GM18505 (cell line): ENCODE results near the gene NCR1.
"Not testable (repeated sequence)": the region's sequence is repeated elsewhere in the genome, so short reads cannot be mapped to it uniquely, and the experiment has no call there.

Source experiments
- ATAC-seq: cut with Tn5 transposase; IDR thresholded peaks from one replicate; pipeline ENCODE4 v1.9.1; 2021; ENCODE audit not compliant: unreplicated experiment
- POLR2A ChIP-seq: IDR thresholded peaks from 4 replicates; pipeline ENCODE4 v1.6.1; 2011; ENCODE audit warnings: borderline replicate concordance; ENCODE audit not compliant: insufficient read depth, insufficient read length; ENCODE audit errors: extremely low read depth

NCR1 gene

DNA sequence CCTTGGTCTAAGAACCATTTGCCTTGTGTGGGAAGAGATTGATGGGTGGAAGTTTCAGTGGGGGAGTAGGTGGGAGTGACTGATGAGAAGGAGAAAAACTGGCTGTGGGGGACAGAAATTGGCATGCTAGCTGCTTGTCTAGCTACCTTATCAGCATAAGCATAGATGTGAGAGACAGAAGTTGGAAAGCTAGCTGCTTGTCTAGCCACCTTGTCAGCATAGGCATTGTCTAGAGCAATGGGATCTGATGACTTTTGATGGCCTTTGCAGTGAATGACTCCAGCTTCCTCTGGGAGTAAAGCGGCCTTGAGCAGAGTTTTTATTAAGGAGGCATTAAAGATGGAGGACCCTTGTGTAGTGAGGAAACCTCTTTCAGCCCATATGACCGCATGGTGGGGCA is 9.9 kb upstream of the NCR1 start:
- no peak for ATAC-seq
- TF ChIP-seq POLR2A = no peak

DNA sequence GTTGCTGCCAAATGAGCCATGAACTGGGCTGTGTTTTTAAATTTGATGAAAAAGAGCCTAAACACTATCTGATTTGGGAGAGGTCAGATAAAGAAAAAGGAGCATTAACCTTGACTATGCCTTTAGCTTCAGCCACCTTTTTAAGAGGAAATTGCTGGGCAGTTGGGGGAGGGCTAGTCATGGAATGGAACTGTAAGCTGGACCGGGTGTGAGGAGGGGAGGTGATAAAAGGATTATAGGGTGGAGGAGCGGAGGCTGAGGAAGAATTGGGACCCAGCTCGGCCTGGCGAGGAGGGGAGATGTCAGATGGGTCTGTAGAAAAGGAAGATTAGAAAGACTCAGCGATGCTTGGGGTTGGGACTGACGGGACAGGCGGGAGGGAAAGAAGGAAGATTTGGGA is 7.3 kb upstream of the NCR1 start:
- ATAC-seq = not testable (repeated sequence)

DNA sequence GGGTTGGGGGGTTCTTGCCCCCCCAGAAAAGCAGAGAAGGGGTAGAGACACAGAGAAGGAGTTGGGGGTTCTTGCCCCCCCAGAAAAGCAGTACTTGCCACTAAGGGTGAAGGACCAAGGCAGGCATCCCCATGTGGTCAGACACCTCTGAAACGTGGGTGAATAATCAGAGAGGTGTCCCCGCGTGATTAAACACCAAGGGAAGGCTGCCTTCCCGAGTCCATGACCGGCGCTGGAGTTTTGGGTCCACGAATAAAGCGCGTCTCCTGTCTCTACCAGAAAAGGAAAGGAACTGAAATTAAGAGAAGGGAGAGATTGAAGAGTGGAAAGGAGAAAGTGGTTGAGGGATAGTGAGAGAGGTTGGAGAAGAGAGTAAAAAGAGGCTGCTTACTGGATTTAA is 6.3 kb upstream of the NCR1 start:
- not testable (repeated sequence) for ATAC-seq

DNA sequence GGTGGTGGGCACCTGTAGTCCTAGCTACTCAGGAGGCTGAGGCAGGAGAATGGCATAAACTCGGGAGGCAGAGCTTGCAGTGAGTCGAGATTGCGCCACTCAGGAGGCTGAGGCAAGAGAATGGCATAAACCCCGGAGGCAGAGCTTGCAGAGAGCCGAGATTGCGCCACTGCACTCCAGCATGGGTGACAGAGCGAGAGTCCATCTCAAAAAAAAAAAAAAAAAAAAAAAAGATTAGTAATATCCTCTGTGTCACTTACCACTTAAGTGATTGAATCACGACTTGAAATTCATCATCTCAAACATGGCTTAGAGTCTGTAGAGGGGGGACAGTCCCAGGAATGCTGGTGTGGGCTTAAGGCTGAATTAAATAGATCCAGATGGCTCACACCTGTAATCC is 4.8 kb upstream of the NCR1 start:
- ATAC-seq = not testable (repeated sequence)

DNA sequence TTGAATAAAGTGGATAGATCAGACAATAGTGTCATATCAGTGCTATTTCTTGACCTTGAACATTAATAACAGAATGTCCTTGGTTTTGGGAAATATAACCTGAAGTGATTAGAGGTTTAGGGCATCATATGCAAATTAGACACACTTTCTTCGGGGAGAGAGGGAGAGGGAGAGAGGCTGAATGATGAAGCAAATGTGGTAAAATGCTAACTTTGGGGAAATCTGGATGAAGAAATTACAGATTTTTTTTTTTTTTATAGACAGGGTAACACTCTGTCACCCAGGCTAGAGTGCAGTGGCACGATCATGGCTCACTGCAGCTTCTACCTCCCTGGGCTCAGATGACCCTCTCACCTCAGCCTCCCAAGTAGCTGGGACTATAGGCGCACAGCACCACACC is 3.9 kb upstream of the NCR1 start:
- TF ChIP-seq POLR2A = no peak
- ATAC-seq = no peak

DNA sequence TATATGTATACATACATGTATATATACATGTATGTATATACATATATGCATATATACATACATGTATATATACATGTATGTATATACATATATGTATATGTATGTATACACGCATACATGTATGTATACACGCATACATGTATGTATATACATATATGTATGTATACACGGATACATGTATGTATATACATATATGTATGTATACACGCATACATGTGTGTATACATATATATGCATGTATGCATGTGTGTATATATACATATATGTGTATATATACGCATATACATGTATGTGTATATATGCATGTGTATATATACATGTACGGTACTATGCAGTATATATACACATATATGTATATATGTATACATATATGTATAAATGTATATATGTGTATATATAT is 2.6 kb upstream of the NCR1 start:
- ATAC-seq = no peak
- TF ChIP-seq POLR2A = no peak

DNA sequence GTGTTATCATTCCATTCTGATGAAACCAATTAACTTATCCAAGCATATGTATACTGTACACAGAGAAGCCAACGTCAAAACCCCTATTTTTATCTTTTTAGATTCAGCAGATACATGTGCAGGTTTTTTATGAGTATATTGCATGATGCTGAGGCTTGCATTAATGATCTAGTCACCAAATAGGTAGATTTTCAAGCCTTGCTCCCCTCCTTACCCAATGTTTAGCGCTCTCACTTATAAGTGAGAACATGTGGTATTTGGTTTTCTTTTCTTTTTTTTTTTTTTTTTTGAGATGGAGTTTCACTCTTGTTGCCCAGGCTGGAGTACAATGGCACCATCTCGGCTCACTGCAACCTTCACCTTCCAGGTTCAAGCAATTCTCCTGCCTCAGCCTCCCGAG is 1.7 kb upstream of the NCR1 start:
- ATAC-seq = not testable (repeated sequence)

DNA sequence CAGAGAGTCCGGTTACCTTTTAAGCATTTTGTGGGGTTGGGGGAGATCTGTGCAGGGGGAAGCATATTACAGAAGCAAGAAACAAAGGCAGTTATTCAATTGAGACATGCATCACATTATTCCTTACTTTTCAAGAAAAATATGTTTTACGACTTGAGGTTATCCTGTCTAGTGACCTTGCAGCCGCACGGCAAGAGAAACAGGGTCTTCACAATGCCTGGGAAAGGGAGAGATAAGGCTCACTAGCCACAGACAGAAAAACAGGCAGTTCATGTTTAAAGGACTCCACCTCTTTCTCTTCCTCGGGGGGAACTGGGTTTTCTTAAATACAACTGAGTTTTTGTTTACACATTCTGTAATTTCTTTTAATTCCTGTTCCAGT is 536 bp upstream of the NCR1 start:
- ATAC-seq = no peak

DNA sequence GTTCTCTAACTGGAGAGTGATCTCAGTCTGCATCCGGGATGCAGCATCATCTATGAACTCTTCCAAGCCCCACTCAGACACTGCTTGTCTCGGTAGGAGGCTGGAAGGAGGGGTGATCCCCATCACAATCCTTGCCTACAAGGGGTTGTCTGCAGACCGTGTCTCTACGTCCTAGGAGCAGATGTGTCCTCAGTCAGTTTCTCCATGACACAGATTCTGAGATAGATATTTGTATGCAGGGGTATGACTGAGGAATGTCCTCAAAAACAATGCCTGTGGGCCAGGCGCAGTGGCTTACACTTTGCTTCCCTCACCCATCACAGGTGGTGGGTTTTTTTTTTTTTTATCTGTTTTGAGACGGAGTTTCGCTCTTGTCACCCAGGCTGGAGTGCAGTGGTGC is 871 bp downstream of the NCR1 start:
- ATAC-seq = no peak
- no peak for TF ChIP-seq POLR2A

More for the DNA sequence above, 536 bp upstream of the NCR1 start:
- TF ChIP-seq POLR2A = no peak

DNA sequence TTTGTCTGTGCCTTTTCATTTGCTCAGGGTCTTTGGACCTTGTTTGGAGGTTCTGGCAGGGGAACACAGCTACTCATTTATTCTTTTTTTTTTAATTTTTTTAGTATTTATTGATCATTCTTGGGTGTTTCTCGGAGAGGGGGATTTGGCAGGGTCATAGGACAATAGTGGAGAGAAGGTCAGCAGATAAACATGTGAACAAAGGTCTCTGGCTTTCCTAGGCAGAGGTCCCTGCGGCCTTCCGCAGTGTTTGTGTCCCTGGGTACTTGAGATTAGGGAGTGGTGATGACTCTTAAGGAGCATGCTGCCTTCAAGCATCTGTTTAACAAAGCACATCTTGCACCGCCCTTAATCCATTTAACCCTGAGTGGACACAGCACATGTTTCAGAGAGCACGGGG is 2.0 kb downstream of the NCR1 start:
- ATAC-seq = not testable (repeated sequence)

DNA sequence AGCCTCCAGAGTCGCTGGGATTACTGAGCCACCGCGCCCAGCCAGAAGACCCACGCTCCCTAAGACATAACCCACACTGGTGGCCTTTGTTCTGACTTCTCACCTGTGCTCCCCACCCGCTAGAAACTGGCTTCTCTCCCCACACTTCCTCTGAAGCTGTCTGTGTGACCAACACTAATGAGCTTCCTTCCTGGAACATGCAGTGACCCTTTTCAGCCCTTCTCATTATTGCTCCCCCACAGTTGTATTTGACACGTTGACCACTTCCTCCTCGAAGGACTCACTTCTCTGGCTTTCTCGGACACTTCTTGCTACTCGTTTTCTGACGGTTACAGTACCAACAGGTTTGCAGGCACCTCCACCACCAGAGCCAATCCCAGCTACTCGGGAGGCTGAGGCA is 10.9 kb downstream of the NCR1 start:
- no peak for TF ChIP-seq POLR2A
- no peak for ATAC-seq

DNA sequence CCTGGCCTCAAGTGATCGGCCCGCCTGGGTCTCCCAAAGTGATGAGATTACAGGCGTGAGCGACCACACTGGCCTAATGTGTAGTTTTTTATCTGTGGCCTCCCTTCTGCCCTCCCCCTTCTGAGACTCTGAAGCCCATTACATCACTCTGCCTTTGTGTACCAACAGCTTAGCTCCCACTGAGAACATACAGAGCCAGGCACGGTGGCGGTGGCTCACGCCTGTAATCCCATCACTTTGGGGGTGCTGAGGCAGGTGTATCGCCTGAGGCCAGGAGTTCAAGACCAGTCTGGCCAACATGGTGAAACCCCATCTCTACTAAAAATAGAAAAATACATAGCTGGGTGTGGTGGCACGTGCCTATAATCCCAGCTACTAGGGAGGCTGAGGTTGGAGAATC is 12.6 kb downstream of the NCR1 start:
- ATAC-seq = no peak

DNA sequence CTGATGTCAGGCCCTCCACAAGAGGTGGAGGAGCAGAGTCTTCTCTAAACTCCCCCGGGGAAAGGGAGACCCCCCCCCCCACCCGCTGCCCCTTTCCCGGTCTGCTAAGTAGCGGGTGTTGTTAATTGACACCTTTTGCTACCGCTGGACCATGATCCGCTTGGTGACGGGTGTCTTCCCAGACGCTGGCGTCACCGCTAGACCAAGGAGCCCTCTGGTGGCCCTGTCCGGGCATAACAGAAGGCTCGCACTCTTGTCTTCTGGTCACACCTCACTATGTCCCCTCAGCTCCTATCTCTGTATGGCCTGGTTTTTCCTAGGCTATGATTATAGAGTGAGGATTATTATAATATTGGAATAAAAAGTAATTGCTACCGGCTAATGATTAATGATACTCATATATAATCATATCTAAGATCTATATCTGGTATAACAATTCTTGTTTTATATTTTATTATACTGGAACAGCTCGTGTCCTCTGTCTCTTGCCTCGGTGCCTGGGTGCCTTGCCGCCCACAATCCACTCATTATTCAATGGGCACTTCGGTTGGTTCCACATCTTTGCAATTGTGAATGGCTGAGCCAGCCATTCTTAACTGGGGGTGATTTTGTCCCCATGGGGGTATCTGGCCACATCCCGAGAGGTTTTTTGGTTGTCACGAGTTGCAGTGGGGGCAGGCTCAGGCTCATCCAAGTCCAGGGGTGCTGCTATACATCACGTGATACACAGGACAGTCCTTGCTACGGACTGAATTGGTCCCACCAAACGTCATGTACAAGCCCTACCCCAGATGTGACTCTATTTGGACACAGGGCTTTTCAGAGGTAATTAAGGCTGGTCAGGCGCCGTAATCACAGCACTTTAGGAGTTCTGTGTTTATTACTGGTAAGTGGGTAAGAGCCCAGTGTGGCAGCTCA is 14.0 kb downstream of the NCR1 start:
- ATAC-seq = not testable (repeated sequence)

More for the DNA sequence above, 12.6 kb downstream of the NCR1 start:
- TF ChIP-seq POLR2A = no peak

DNA sequence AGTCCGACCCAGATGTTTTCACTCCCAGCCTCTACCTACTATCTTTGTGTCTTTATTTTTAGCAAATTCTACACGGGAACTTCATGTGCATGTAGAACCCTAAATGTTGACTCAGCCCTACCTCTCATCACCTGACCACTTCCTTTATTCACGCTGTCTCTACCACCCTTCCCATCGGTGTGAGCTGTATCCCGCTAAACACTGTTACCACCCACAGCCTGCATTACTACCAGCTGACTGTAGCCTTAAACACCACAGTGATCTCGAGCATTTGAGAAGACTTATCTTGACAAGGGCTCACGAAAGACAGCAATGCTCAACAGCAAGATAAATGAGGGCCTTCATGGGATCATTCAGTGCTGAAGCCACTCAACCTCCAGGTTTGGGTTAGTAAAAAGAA is 15.1 kb downstream of the NCR1 start:
- TF ChIP-seq POLR2A = no peak
- no peak for ATAC-seq

DNA sequence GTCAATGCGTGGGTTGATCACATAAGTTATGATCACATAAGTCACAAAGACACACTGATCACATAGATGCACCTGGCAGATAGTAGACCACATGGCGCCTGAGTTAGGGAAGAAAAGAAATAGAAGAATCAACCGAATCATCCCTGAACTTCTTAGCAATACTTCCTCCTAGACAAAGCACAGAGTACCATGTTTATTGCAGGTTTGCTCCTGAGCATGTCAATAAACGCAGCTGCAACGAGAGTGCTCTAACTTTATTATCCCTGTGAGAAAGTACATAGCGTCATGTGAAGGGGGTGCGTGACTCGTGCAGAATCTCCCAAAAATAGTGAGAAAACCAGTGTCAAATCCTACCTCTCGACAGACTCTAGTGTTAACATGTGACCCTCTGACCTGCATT is 17.3 kb downstream of the NCR1 start:
- ATAC-seq = no peak
- TF ChIP-seq POLR2A = no peak
